Stimulated activated CD8-positive, alpha-beta memory T cell treated with anti-CD3 and anti-CD28 coated beads, Interleukin-2, amount 100 ng/mL, for 1 hour (primary cell): ENCODE measurements around the gene TIGIT.
"Not testable (repeated sequence)": the region's sequence is repeated elsewhere in the genome, so short reads cannot be mapped to it uniquely, and the experiment has no call there.

Source experiments
- DNase-seq, 2 donors: peaks; one replicate each; pipeline ENCODE4 v3.0.0-alpha.2; 2020; ENCODE audit warnings: low read depth in 2 of 2

The TIGIT gene

GRCh38 chr3:114293838-114294535 lies at the start of gene TIGIT:
Gene TIGIT, plus strand, starts transcription at chr3:114294028. Its CDS starts 34 bp downstream, at chr3:114294062.
- no peak for DNase-seq

- no peak for DNase-seq
These were observed 40.9 kb upstream of the TIGIT start for GRCh38 chr3:114252954-114253353.

- DNase-seq: no peak
These were observed 40.3 kb upstream of the TIGIT start for GRCh38 chr3:114253505-114253904.

- no peak for DNase-seq
These were observed 34.3 kb upstream of the TIGIT start for GRCh38 chr3:114259566-114259965.

GRCh38 chr3:114260152-114260551 lies 33.7 kb upstream of the TIGIT start:
- DNase-seq: no peak

- DNase-seq: no peak
These were observed 23.8 kb upstream of the TIGIT start for GRCh38 chr3:114270019-114270418.

- no peak for DNase-seq
These were observed 21.6 kb upstream of the TIGIT start for GRCh38 chr3:114272271-114272670.

GRCh38 chr3:114274929-114275328 lies 18.9 kb upstream of the TIGIT start:
- DNase-seq: no peak

GRCh38 chr3:114276856-114277255 lies 17.0 kb upstream of the TIGIT start:
- not testable (repeated sequence) for DNase-seq

GRCh38 chr3:114284644-114285043 lies 9.2 kb upstream of the TIGIT start:
- no peak for DNase-seq

GRCh38 chr3:114285648-114286230 lies 8.1 kb upstream of the TIGIT start:
- DNase-seq: no peak

GRCh38 chr3:114286266-114286665 lies 7.6 kb upstream of the TIGIT start:
- DNase-seq: no peak

GRCh38 chr3:114290911-114291901 lies 2.6 kb upstream of the TIGIT start:
- DNase-seq: peak; percentile 85 to 86

- DNase-seq: no peak
These were observed 1.2 kb downstream of the TIGIT start for GRCh38 chr3:114294940-114295480.

GRCh38 chr3:114295946-114296345 lies 2.1 kb downstream of the TIGIT start:
- no peak for DNase-seq

- DNase-seq: no peak
These were observed 5.6 kb downstream of the TIGIT start for GRCh38 chr3:114299421-114299820.

- DNase-seq: no peak
These were observed 6.3 kb downstream of the TIGIT start for GRCh38 chr3:114299941-114300624.

GRCh38 chr3:114307222-114307830 lies 13.5 kb downstream of the TIGIT start:
- no peak for DNase-seq

- DNase-seq: no peak
These were observed 14.0 kb downstream of the TIGIT start for GRCh38 chr3:114307832-114308231.

- no peak for DNase-seq
These were observed 14.5 kb downstream of the TIGIT start for GRCh38 chr3:114308377-114308776.

- DNase-seq: no peak
These were observed 15.0 kb downstream of the TIGIT start for GRCh38 chr3:114308830-114309229.
